Measurements from ENCODE around the gene FBXO44. TPM values are rescaled to one million over a fixed set of nuclear protein-coding genes. Genes with fewer than 3 reads are reported as not detected.

Gene FBXO44
- total RNA-seq, 3 donors from 2014 or later, result 6.5 to 19.1 (median 6.6) TPM

DNA sequence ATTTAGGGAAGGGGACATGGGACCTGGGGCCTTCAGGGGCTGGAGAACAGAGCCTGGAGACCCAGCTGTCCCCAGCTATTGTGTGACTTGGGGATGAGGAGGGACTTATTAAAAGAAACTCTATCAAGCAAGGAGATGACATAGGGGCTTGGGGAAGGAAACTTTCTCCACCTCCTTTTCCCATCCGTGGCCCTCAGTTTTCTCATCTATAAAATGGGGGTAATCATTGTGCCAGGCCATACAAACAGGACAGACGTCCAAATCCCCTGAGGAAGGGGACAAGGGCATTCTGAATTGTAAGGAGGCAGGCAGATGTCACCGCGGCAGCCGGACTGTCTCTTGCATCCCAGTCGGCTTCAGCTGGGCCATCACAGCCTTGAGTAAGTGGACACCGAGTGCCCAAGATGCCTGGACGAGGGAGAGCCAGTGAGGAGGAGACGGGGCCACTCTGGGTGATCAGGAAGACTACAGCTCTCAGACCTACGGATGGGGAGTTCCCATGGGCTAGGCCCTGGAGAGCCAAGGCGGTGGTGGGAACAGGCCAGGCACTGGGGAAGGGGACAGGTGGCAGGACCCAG lies 2.4 kb upstream of the FBXO44 start:
- TF ChIP-seq, protein P1, sequence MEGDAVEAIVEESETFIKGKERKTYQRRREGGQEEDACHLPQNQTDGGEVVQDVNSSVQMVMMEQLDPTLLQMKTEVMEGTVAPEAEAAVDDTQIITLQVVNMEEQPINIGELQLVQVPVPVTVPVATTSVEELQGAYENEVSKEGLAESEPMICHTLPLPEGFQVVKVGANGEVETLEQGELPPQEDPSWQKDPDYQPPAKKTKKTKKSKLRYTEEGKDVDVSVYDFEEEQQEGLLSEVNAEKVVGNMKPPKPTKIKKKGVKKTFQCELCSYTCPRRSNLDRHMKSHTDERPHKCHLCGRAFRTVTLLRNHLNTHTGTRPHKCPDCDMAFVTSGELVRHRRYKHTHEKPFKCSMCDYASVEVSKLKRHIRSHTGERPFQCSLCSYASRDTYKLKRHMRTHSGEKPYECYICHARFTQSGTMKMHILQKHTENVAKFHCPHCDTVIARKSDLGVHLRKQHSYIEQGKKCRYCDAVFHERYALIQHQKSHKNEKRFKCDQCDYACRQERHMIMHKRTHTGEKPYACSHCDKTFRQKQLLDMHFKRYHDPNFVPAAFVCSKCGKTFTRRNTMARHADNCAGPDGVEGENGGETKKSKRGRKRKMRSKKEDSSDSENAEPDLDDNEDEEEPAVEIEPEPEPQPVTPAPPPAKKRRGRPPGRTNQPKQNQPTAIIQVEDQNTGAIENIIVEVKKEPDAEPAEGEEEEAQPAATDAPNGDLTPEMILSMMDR (IDR thresholded peaks at IDR 0.05), result no peak
- intact Hi-C loops (cut with DNase I, micrococcal nuclease), result loop anchor here in 1 of 2 donors (10.0 kb wide), 1 partner anchor 73 kb away; no protein-coding TSS in a partner anchor
- DNase-seq (no peak), ATAC-seq (no peak)
- H3K4me3 ChIP-seq, result no peak overlapping the region
- H3K36me3 ChIP-seq (ENCODE audit: low read depth), result no peaks in the 10 kb centered on the region
- H3K9me3 ChIP-seq, result no peaks in the 10 kb centered on the region
- H3K4me1 ChIP-seq (ENCODE audit: low read depth), result peaks cover 22% of the 10 kb centered on the region

DNA sequence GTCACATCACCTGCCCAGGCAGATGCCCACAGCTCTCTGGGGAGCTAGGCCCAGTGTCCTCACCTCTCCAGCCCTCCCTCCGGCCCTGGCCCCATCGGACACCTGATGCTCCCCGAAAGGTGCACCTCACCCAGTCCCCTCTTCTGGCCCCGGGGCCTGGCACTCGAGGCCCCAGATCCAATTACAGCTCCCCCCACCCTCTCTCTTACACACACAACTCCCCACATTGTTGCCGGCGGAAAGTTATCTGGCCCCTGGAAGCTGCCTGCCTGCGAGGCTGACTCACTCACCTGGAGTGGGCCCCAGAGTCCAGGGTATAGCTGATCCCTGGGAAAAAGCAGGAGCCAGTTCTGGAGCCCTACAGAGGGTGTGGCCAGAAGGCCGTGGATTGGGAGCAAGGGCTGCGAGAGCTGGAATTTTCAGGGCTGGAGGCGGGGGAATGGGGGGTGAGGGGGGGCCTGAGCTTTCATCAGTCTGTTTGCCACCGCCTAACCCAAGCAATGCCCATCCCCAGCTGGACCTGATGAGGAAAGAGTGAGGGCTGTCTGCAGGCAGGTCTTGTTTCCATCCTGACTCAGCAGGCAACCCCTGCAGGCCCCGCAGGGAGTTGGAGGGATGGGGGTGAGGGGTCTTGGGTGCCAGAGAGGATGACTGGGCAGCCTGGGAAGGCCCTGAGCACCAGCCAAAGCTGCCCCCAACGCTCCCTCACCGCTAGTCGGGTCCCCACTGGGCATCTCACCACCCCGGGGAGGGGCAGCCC lies 1.4 kb upstream of the FBXO44 start:
- no peaks in the 10 kb centered on the region for H3K36me3 ChIP-seq (ENCODE audit: low read depth)
- H3K4me1 ChIP-seq (ENCODE audit: low read depth), result peaks cover 21% of the 10 kb centered on the region
- H3K4me3 ChIP-seq, result no peak overlapping the region
- DNase-seq (no peak), ATAC-seq (no peak)
- no peaks in the 10 kb centered on the region for H3K9me3 ChIP-seq
- TF ChIP-seq, protein P1 (IDR thresholded peaks at IDR 0.05), result no peak
- intact Hi-C loops (cut with DNase I, micrococcal nuclease), result loop anchor here in 1 of 2 donors (10.0 kb wide), 1 partner anchor 72 kb away; no protein-coding TSS in a partner anchor

DNA sequence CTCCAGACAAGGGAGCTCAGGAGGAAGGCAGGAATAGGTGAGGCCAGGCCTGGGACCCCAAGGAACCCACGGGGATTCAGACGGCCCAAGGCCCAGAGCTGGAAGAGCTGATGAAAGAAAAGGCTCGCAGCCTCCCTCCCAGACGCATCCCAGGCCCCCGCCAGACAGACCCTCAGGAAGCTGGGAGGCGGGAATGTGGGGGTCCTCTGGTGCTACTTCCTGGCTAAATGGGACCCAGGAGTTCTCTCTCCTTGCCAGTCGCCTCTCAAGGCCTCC lies 878 bp upstream of the FBXO44 start:
- Histone ChIP-seq H3K9me3 (no peaks in the 10 kb centered on the region), H3K36me3 (ENCODE audit: low read depth) (no peaks in the 10 kb centered on the region), H3K4me3 (no peak overlapping the region), H3K4me1 (ENCODE audit: low read depth) (peaks cover 17% of the 10 kb centered on the region)
- intact Hi-C loops (cut with DNase I, micrococcal nuclease), result loop anchor here in 1 of 2 donors (10.0 kb wide), 1 partner anchor 71 kb away; no protein-coding TSS in a partner anchor
- ATAC-seq (no peak), DNase-seq (no peak)
- TF ChIP-seq, protein P1 (IDR thresholded peaks at IDR 0.05), result no peak

DNA sequence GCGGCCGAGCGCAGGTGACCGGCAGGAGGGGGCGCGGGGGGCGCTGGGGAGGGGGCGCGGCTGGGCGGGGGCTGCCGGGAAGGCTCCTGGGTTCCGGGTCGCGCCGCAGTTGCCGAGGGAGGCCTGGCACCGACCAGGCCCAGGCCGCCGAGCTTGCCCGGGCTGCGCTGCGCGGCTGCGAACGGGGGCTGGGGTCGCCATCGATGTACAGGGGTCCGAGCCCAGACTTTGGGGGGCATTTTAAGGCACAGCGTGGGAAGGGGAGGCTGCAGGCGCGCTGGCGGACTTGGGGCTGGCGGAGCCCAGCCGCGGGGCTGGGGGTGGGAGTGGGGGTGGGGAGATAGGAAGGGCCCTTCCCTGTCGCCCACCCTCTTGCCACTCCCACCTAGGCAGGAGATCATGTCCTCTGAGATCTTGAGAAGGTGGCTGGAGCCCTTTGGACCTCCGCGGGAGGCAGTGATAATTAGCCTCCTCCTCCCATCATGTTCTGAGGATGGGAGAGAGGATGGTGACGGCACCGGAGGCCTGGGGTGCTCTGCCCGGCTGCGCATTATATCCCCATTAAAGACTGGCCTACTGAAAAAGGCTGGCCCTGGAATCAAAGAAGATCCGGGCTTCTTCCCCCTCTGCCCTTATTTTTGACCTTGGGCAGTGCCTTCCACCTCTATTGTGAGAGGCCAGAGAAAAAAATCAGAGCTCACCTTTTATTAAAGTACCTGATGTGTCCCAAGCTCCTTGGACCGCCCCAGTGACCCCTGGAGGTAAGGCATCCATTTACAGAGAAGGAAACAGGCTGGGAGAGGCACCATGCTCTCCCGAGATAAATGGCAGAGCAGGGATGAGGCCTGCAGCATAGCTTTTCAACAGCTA lies 497 bp downstream of the FBXO44 start:
- intact Hi-C loops (cut with DNase I, micrococcal nuclease), result loop anchor here in 1 of 2 donors (10.0 kb wide), 1 partner anchor 70 kb away; no protein-coding TSS in a partner anchor
- TF ChIP-seq, protein P1 (IDR thresholded peaks at IDR 0.05), result no peak
- Histone ChIP-seq H3K4me3 (peak overlapping the region; percentile 24), H3K9me3 (no peaks in the 10 kb centered on the region), H3K36me3 (ENCODE audit: low read depth) (no peaks in the 10 kb centered on the region), H3K4me1 (ENCODE audit: low read depth) (peaks cover 14% of the 10 kb centered on the region)
- ATAC-seq (peak; percentile 6), DNase-seq (no peak)

DNA sequence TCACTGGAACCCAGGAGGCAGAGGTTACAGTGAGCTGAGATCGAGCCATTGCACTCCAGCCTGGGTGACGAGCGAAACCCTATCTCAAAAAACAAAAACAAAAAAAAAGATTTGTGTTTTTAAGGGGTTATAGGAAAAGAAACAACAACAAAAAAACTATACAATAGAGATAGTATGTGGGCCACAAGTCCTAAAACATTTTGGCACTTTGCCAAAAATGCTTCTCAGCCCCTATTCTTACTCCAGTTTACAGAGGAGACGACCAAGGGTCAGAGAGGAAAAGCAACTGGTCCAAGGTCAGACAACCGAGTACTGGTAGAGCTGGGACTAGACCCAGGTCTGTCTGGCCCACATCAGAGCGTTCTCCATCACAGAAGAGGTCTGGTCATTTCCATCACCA lies 3.0 kb downstream of the FBXO44 start:
- TF ChIP-seq, protein P1 (IDR thresholded peaks at IDR 0.05), result no peak
- no peak for ATAC-seq
- H3K36me3 ChIP-seq (ENCODE audit: low read depth), result no peaks in the 10 kb centered on the region
- peaks cover 7% of the 10 kb centered on the region for H3K4me1 ChIP-seq (ENCODE audit: low read depth)
- H3K4me3 ChIP-seq, result no peak overlapping the region
- intact Hi-C loops (cut with DNase I, micrococcal nuclease), result loop anchor here in 1 of 2 donors (10.0 kb wide), 1 partner anchor 67 kb away; no protein-coding TSS in a partner anchor
- H3K9me3 ChIP-seq, result no peaks in the 10 kb centered on the region
- DNase-seq, result no peak

Measured in mucosa of descending colon (tissue), 3 donors.